NCI-H2081 (cell line): Measurements from ENCODE around the gene BRD3OS.
"Not testable (repeated sequence)": the region's sequence is repeated elsewhere in the genome, so short reads cannot be mapped to it uniquely, and the experiment has no call there.

Experiments used
- DNase-seq, 2 experiments: peaks; one replicate each; lab custom pipeline; 2025; lab: John Stamatoyannopoulos, UW

The BRD3OS gene

DNA sequence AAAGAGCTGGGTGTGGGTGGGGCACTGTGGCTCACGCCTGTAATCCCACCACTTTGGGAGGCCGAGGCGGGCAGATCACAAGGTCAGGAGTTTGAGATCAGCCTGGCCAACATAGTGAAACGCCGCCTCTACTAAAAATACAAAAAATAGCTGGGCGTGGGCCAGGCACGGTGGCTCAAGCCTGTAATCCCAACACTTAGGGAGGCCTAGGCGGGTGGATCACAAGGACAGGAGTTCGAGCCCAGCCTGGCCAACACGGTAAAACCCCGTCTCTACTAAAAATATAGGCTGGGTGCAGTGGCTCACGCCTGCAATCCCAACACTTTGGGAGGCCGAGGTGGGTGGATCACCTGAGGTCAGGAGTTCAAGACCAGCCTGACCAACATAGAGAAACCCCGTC lies 36.5 kb upstream of the BRD3OS start:
- not testable (repeated sequence) for DNase-seq

DNA sequence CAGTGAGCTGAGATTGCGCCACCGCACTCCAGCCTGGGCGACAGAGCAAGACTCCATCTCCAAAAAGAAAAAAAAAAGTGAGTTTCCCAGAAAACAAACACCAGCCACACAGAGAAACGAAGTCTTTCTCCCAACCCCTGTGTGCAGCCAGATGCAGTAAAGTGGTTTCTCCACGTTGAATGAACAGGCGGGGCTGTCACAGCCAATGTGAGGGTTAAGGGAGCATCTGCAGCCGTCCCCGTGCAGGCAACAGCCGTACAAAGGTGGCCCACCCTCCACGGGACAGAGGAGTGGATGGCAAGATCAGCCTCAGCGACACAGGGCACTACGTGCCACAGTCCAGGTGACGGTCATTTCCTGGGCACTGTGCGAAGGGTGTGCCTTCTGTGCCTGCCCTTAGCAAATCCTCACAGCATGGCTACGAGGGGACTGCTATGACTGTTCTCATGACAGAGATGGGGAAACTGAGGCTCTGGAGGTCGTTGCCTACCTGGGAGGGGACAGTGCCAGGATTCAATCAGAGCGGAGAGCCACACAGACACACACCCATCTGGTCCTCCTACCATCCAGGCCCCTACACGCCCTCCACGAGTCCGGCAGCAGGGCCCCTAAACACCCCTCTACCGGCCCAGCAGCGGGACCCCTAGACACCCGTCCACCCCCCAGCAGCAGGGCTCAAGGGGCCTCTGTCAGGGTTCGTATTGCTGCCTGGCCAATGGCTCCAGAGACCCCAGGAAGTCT lies 35.5 kb upstream of the BRD3OS start:
- no peak for DNase-seq

DNA sequence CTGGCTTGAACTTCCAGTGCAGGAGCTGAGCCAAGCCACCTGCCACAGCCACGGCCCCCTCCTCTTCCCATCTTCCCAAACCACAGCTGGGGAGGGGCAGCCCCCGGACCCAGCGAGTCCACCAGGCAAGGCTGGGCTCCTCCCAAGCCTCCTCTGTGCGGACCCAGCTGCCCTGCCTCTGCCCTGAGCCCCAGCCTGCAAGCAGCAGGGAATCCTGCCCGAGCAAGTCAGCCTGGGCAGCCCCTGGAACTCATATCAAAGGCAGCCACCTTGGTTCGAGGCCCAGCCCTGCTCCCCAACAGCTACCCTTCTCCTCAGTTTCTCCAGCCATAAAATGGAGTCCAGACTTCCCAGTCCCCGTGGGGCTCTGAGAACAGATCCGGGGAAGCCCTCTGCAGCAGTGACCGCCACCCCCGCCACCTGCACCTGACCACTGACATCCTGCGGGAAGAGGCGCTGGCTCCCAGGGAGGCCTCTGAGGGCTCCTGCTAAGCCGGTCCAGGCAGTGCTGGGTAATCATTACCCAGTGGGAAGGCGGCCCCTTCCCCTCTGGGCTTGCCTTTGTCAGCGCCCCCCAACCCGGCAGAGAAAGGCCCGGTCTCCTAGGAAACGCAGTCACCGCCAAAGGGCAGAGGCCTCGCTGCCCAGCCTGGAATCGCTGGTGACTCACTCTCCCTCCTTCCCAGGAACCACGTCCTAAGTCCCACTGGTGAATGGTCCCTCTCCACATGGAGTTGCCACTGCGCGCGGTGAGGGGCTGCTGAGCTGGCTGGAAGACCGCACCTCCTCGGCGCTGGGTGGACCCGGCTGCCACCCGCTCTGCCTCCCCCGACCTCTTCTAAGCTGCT lies 34.7 kb upstream of the BRD3OS start:
- peak in 1 of 2 experiments; percentile 31 for DNase-seq

DNA sequence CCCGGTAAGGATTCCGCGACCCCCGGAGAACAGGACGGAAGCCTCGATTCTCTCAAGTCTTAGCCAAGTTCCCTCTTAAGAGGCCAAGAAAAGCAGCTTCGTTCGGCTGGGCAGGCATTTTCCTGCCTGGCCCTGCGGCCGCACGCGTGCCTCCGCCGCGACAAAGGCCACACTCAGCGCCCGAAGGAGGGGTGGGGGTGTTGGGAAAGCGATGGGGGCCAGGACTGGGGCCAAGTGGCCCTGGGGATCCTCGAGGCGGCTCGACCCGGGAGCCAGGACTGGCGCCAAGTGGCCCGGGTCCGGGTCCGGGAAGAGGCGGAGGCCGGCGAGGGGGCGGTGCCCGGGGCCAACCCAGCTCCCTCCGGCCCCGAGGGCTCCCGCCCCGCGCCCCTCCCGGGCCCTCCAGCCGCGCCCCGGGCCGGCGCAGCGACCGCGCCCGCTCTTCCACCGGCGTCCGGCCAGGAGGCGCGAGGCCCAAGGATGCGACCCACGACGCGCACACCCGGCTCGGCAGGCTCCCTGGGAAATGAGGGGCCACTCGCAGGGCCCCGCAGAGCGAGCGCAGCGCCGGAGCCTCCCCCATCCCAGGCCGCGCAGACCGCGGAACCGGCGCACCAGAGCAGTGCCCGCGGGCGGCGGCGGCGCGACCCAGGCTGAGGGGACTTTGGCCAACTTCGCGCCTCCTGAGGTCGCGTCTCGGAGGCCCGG lies 33.9 kb upstream of the BRD3OS start:
- DNase-seq = no peak

DNA sequence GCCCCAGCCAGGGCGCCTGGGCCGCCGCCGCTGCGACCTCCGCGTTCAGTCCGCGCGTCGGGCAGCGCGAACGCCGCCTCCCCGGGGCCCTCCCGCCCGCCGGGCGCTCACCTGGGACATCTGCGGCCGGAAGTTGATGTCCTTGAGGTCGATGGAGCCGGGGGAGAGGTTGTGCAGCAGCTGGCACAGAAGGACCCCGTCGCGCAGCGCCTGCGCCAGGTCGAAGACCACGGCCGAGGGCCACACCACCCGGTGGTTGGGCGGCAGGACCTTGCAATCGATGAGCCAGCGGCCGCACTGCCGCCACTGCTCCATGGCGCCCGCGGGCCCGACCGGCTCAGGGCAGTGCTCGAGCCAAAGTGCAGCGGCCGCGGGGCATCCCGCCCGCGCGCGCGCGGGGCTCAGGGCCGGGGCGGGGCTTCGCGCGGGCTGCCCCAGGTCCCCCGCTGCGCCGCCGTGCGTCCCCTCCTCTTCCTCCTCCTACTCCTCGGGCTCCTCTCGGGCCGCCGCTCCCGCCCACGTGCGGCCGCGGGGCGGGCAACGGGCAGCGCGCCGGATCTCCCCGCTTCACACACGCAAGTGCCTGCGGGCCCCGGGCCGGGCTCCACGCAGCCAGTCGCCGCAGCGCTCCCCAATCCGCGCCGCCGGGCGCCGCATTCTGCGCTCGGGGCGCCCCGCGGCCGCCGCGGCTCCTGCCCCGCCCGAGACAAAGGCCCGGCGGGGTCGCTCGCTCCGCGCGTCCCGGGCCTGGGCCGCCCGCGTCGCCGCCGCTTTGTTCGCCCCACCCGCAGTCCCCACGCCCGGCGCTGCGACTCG lies 33.1 kb upstream of the BRD3OS start, which contains the start of gene VAV2:
Gene VAV2, minus strand, starts transcription at position 361 of the 816 bp plus-strand sequence. Its CDS starts 46 bp downstream, at position 315.
- DNase-seq = peak; percentile 30 to 57

DNA sequence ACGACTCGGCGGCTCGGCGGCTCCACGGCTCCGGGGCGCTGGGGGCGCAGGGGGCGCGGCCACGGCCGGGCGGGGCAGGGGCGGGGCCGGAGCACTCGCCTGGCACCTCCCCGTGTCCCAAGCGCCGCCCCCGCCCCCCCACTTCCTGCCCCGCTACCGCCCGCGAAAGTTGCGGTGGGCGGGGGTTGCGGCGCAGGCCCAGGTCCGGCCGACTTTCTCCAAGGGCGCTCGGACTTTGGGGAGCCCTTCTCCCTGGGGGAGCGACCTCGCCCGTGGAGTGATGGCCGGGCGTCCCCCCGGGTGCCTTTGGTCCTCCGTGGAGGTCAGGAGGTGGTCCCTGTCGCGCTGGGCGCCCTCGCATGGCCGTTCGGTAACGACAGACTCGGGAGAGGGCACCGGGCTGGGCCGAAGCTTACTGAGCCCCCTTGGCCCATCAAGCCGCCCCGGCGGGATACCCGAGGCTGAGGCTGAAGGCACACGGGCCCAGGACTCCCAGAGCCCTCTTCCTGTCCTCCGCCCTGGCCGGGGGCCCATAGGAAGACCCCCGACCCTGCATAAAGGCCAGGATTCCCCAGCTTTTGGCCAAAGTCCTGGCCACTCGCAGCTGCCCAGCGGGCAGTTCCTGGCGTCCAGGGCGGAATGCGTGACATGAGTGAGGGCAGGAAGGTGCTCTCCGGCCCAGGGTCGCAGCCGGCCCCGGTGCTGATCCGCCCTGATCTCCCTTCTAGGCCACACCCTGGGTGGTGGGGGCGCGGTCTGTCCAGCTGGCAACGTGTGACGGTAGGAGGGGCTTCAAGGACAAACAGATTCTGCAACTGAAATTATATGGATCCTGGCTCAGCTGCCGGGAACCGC lies 32.3 kb upstream of the BRD3OS start:
- DNase-seq = peak; percentile 78 to 80

DNA sequence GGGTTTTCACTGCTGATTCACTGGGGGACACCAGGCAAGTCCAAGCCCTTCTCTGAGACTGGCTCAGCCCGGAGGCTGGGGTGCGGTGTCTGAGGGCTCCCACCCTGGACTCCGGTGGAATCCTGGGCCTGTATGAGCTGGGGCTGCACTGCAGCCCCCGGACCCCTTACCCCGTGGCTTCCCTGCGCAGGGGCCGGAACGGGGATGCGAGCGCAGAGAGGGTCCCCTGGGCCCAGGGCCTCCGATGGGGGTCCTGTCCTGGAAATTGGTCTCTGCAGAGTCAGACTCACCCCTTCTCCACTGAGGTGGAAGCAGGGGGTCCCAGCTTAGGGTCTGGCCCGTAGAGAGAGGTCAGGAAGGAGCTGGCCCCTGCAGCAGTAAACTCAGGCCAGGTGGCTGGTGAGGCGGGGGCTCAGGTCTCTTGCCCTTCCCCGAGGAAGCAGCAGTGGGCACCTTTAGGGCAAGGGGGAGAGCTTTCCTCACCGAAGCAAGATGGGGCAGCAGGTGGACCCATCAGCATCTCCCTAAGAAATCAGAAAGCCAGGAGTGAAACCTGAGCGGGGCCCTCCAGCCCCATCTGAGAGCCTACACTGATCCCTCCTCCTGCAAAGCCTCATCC lies 31.5 kb upstream of the BRD3OS start:
- DNase-seq = no peak

DNA sequence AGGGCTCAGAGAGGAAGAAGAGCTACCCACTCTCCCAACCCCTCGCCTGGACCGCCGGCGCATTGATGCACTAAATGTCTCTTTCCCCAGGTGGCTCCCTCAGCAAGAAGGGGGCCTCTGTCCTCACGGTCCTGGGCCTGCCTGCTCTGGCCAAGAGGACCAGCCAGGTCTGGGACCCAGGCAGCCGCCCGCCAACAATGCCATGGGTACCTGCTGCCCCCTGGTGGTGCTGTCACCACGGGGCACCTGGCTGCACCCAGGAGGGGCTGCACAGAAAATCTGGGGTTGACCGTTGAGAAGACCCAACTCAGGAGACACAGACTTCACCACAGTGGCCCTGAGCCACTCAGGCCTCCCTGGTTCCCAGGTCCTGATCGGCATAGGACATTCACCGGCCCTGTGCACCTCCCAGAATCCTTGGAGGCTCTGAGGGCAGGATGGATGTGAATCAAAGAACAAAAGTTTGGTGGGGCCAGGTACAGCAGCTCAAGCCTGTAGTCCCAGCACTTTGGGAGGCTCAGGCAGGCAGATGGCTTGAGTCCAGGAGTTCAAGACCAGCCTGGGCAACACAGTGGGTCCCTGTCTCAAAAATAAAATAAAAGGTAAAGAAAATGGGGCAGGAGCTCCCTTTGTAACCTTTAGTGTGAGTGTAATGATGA lies 30.8 kb upstream of the BRD3OS start:
- DNase-seq = peak; percentile 54 to 73

DNA sequence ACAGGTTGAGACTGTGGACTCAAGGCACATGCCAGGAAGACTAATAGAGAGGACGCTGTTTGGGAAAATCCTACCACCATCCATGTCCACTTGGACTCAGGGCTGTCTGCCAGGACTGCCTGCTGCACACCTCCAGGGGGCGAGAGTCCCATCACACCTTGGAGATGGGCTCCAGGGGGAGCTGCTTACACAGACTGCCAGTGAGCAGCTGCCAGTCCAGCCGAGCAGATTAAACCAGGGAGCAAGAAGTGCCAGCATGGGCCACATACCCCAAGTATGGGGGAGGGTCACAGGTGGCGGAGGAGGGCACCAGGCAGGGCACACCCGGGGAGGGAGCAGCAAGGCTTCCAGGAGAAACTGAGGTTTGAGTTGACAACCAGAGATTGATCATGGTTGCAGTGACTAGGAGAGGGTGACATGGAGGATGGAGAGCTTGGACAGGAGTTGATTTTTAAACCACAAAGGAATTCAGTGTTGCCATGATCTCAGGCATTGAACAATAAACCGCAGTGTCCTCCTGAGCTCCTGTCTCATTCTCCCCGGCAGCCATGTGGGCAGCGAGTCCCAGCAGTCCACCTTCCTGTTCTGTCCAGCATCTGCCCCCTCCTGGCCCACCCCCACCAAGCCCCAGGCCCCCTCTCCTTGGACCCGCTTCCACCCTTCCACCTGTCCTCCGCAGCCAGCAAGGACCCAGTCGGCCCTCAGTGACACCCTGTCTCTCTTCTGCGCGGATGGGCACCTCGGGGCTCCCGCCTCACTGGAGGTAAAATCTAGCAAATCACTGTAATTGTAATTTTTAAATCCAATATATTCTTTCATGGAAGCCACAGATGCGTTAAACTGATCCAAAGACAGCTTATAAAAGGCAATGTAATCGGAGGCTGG lies 30.0 kb upstream of the BRD3OS start:
- peak in 1 of 2 experiments; percentile 49 for DNase-seq

DNA sequence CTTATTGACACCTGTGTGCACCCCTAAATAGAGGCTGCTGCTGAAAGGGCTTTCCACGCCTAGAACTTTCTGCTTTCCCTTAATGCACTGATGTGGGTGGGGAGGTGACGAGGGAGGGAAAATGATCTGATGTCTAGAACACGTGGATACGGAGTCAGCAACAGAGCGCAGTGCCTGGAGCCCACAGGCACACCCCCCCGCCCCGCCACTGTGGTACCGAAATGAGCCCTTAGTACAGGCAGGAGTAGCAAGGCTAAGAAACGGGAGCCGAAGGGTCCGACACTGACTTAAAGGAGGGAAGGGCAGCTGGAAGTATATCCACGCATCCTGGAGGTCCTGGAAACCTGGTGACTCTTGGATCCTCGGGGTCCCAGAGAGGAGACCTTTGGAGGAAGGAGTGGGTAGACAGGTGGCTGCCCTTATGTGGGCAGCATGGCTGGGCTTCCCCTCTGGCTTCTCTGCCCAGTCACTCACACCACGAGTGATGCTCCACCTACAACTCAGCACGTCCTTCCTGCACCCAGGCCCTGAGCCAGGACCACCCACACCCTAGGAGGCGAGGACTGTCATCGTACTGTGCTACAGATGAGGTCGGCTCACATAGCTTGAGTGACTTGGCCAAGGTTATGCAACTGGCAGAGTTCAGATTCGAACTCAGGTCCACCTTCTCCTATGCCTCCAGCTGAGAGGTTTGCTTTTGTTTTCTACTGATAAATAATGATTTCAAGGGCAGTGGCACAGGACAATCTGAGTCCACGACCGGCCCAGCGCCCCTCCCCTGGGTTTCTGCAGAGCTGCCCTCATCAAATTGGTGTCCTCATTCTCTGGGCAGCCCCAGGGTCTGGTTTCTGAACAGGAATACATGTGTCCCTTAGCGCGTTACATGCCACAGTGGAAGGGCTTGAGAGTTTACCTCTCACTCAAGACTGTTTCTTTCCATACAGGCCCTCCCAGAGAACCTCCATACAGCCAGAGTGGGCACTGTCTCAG lies 28.5 kb upstream of the BRD3OS start:
- DNase-seq = no peak

DNA sequence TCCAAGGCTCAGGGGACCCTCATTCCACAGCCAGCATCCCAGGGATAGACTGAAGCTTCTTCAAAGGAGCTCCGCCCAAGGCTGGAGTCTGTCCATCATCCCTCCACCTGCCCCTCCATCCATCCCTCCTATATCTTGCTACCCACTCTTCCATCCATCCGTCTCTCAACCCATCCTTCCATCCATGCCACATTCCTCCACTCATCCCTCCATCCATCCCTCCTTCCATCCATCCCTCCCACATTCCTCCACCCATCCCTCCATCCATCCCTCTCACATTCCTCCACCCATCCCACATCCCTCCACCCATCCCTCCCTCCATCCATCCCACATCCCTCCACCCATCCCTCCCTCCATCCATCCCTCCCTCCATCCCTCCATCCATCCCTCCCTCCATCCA lies 27.7 kb upstream of the BRD3OS start:
- DNase-seq = no peak

DNA sequence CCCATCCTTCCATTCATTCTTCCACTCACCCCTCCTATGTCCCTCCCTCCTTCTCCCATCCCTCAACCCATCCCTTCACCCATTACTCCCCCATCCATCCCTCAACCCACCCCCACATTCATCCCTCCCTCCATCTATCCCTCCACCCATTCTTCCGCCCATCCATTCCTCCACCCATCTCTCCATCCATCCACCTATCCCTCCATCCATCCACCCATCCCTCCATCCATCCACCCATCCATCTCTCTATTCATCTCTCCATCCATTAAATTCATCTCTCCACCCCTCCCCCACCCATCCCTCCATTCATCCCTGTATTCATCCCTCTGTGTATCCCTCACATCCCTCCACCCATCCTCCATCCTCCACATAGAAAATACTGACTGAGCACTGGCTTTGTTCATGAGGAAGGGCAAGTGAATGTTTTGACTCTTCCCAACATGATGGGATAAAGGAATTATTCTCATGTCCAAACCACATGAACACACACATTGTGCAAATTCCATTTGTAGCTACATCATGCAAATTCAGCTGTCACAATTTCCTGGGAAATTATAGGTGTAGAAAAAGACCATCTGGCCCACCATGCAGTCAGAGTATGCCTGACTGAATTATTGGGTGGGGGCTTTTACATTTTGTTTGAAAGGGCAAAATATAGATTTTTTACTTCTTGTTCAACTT lies 26.2 kb upstream of the BRD3OS start:
- no peak for DNase-seq

DNA sequence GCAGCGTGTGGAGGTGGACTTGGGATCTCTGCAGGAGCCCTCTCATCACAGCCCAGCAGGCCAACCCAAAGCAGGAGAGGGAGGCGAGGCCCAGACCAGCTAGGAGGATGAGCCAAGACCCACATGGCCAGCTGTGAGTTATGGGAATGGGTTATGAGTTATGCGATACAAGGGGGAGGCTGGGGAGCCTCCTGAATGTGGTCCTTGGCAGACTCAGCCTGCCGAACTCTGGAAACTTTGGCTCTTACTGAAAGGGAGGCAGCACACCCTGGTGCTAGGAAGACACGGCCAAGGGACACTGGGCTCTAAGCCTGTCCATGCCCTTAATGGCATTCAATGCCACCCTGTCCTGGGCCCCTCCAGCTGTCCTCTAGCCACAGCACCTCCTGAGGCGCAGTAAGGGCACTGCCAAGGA lies 25.4 kb upstream of the BRD3OS start:
- DNase-seq = no peak

DNA sequence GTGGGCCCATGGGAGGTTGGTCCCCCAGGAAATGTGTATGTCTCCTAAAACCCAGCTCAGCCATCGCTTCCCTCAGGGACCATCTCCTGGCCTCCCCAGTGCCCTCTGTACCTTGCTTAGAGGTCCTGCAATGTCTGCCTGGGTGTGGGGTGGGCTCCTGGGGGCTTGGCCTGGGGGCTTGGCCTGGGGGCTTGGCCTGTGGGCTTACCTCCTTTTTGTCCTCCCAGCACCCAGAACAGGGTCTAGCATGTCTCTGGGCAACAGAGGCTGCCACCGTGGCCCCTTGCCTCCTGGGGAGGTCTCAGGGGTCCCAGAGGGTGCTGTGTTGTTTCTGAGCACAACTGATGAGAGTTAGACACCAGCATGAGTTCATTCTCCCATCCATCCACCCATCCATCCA lies 22.5 kb upstream of the BRD3OS start:
- DNase-seq = no peak

DNA sequence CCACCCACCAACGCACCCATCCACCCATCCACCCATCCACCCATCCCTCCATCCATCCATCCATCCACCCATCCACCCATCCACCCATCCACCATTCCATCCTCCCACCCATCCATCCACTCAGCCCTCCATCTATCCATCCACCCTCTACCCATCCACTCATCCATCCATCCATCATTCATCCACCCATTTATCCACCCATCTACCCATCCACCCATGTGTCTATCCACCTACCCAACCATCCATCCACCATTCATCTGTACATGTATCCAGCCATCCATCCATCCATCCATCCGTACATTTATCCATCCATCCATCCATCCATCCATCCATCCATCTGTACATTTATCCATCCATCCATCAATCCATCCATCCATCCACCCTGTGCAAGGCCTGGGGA lies 22.0 kb upstream of the BRD3OS start:
- DNase-seq = no peak

DNA sequence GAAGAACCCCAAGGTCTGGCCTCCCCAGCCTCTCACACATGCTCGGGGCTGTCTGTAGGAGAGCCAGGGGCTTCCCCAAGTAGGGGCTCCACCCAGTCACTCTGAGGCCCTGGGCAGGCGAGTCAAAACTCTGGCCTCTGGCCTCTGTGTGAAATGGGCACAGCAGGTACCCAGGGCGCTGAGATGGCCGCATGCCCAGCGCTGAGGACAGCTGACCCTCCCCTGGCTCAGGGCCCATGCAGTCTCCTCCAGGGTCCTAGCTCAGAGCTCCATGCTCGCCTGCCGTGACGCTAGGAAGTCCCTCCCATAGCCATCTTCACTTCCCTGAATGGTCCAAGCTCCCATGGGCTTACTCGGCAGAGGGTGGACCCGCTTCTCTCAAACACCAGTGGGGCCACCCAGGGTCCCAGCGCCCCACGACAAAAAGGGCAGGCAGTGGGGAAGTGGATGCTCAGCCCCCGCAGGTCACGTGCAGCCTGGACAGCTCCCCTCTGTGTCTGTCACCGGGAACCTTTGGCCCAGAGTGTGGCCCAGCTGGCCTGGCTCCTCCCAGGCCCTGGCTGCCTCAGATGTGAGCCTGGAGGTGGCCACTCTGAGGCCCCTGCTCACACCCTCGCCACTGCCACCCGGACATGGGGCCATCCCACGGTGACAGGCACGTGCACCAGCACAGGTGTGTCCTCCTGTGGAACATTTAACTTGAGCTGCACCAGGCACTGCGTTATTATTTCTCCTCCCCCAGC lies 21.0 kb upstream of the BRD3OS start:
- no peak for DNase-seq
